SK-N-SH treated with all-trans-retinoic acid at 6 μM for 48 hours (cell line): ENCODE data around the gene TOP1.

Experiments
- ATAC-seq: fragments of 200-7000 bp; cut with Tn5 transposase; 3 replicates; pipeline ENCODE4 v1.9.1; 2020; ENCODE audit warnings: mild to moderate bottlenecking, moderate library complexity
- ARNTL ChIP-seq: fragments of 450-650 bp; formaldehyde crosslinking; IDR thresholded peaks from 2 replicates; pipeline ENCODE4 v1.5.0; 2020; ENCODE audit warnings: low read depth, mild to moderate bottlenecking, moderate library complexity, borderline replicate concordance
- CSDC2 ChIP-seq: fragments of 250-450 bp; sonication (Bioruptor Pico); IDR thresholded peaks from 2 replicates; pipeline ENCODE4 v1.5.0; 2020; ENCODE audit warnings: mild to moderate bottlenecking, moderate library complexity
- ESRRG ChIP-seq: fragments of 250-450 bp; sonication (Bioruptor Pico); IDR thresholded peaks from 2 replicates; pipeline ENCODE4 v1.6.1; 2021; ENCODE audit warnings: mild to moderate bottlenecking
- GLIS3 ChIP-seq: fragments of 250-450 bp; sonication (Bioruptor Pico); IDR thresholded peaks from 2 replicates; pipeline ENCODE4 v1.5.0; 2020; ENCODE audit warnings: mild to moderate bottlenecking, moderate library complexity
- ISL1 ChIP-seq: fragments of 250-450 bp; sonication (Bioruptor Pico); IDR thresholded peaks from 2 replicates; pipeline ENCODE4 v2.1.2; 2022; ENCODE audit warnings: mild to moderate bottlenecking, moderate library complexity
- OSR1 ChIP-seq: fragments of 250-450 bp; sonication (Bioruptor Pico); IDR thresholded peaks from 2 replicates; pipeline ENCODE4 v1.8.0; 2022; ENCODE audit warnings: moderate library complexity, mild to moderate bottlenecking, inconsistent platforms
- PPARA ChIP-seq: fragments of 250-450 bp; sonication (Bioruptor Pico); IDR thresholded peaks from 2 replicates; pipeline ENCODE4 v1.5.0; 2020; ENCODE audit warnings: mild to moderate bottlenecking, borderline replicate concordance
- RARB ChIP-seq: fragments of 250-450 bp; sonication (Bioruptor Pico); IDR thresholded peaks from 2 replicates; pipeline ENCODE4 v1.8.0; 2021; ENCODE audit warnings: mild to moderate bottlenecking, moderate library complexity
- SNAI2 ChIP-seq: fragments of 250-450 bp; sonication (Bioruptor Pico); IDR thresholded peaks from 2 replicates; pipeline ENCODE4 v1.5.0; 2020; ENCODE audit warnings: mild to moderate bottlenecking, moderate library complexity
- TOX ChIP-seq: fragments of 250-450 bp; sonication (Bioruptor Pico); IDR thresholded peaks from 2 replicates; pipeline ENCODE4 v1.8.0; 2021; ENCODE audit warnings: mild to moderate bottlenecking, moderate library complexity, borderline replicate concordance
- ZC3H10 ChIP-seq: fragments of 250-450 bp; sonication (Bioruptor Pico); IDR thresholded peaks from 2 replicates; pipeline ENCODE4 v1.5.1; 2021; ENCODE audit warnings: mild to moderate bottlenecking, moderate library complexity
- ZFP3 ChIP-seq: fragments of 250-450 bp; sonication (Bioruptor Pico); IDR thresholded peaks from 2 replicates; pipeline ENCODE4 v1.5.0; 2020; ENCODE audit warnings: mild to moderate bottlenecking, moderate library complexity
- ZFP30 ChIP-seq: fragments of 450-650 bp; formaldehyde crosslinking; IDR thresholded peaks from 2 replicates; pipeline ENCODE4 v1.5.0; 2022; ENCODE audit warnings: mild to moderate bottlenecking, moderate library complexity
- ZNF565 ChIP-seq: fragments of 450-650 bp; formaldehyde crosslinking; conservative IDR thresholded peaks from 2 replicates; pipeline ENCODE4 v1.5.0; 2020; ENCODE audit warnings: low read depth, mild to moderate bottlenecking, moderate library complexity
- ZNF70 ChIP-seq: fragments of 450-650 bp; formaldehyde crosslinking; IDR thresholded peaks from 2 replicates; pipeline ENCODE4 v1.5.0; 2020; ENCODE audit warnings: mild to moderate bottlenecking, moderate library complexity
- ZNF8 ChIP-seq: fragments of 450-650 bp; formaldehyde crosslinking; IDR thresholded peaks from 2 replicates; pipeline ENCODE4 v1.5.0; 2020; ENCODE audit warnings: mild to moderate bottlenecking, moderate library complexity
- TF ChIP-seq, protein P1 (sequence below): fragments of 250-450 bp; sonication (Bioruptor Pico); IDR thresholded peaks from 2 replicates; pipeline ENCODE4 v1.5.0; 2020; ENCODE audit warnings: mild to moderate bottlenecking, moderate library complexity
- TF ChIP-seq, protein P2 (sequence below): fragments of 250-450 bp; sonication (Bioruptor Pico); IDR thresholded peaks from 2 replicates; pipeline ENCODE4 v1.8.0; 2020; ENCODE audit warnings: mild to moderate bottlenecking, moderate library complexity, borderline replicate concordance
- TF ChIP-seq, protein P3 (sequence below): fragments of 250-450 bp; sonication (Bioruptor Pico); IDR thresholded peaks from 2 replicates; pipeline ENCODE4 v1.5.1; 2021; ENCODE audit warnings: mild to moderate bottlenecking, moderate library complexity
- TF ChIP-seq, protein P4 (sequence below): fragments of 250-450 bp; sonication (Bioruptor Pico); IDR thresholded peaks from 2 replicates; pipeline ENCODE4 v1.8.0; 2021; ENCODE audit warnings: low read depth, mild to moderate bottlenecking, moderate library complexity, borderline replicate concordance
- TF ChIP-seq, protein P5 (sequence below): fragments of 250-450 bp; sonication (Bioruptor Pico); IDR thresholded peaks from 2 replicates; pipeline ENCODE4 v1.5.1; 2020; ENCODE audit warnings: low read depth, mild to moderate bottlenecking, moderate library complexity

TOP1 gene

DNA sequence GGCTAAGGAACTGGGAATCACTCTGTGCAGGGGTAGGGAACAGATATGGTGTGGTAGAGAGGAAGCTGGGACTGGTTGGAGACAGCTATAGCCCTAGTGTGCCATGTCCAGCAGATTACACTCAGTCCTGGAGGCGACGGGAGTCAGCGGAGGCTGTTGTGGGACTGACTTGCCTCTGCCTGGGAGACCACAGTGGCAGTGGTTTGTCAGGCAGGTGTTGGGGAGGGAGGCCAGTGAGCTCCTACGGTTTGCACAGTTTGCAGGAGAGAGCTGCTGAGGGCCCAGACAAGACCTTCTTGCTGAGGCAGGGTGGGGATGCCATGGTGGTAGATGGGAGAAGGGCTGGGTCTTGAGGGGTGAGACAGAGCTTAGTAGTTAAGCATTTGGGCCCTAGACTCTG, 113.6 kb downstream of the TOP1 start:
- no peak for ATAC-seq

DNA sequence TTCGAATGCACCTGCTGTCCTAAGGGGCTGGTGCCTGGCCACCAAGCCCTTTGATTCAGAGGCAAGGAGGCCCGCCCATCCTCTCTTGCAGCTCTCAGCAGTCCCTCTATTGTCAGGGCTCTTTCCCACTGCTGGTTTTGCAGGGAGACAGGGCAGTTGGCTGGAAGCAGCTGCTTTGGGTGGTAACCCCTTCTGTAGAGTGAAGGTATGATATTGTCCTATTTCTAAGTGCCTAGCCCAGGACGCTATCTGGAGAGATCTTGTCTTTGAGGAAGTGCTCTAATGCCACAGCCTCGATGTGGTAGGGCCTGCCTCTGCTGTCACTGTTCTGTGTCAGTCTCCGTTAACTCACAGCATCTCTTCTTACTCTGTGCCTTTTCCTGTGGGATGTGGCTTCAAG, 114.3 kb downstream of the TOP1 start:
- no peak for TF ChIP-seq TOX (CRISPR knock-in tag)
- no peak for TF ChIP-seq ZC3H10 (CRISPR knock-in tag)
- TF ChIP-seq, protein P1, sequence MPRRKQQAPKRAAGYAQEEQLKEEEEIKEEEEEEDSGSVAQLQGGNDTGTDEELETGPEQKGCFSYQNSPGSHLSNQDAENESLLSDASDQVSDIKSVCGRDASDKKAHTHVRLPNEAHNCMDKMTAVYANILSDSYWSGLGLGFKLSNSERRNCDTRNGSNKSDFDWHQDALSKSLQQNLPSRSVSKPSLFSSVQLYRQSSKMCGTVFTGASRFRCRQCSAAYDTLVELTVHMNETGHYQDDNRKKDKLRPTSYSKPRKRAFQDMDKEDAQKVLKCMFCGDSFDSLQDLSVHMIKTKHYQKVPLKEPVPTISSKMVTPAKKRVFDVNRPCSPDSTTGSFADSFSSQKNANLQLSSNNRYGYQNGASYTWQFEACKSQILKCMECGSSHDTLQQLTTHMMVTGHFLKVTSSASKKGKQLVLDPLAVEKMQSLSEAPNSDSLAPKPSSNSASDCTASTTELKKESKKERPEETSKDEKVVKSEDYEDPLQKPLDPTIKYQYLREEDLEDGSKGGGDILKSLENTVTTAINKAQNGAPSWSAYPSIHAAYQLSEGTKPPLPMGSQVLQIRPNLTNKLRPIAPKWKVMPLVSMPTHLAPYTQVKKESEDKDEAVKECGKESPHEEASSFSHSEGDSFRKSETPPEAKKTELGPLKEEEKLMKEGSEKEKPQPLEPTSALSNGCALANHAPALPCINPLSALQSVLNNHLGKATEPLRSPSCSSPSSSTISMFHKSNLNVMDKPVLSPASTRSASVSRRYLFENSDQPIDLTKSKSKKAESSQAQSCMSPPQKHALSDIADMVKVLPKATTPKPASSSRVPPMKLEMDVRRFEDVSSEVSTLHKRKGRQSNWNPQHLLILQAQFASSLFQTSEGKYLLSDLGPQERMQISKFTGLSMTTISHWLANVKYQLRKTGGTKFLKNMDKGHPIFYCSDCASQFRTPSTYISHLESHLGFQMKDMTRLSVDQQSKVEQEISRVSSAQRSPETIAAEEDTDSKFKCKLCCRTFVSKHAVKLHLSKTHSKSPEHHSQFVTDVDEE = no peak
- TF ChIP-seq, protein P2, sequence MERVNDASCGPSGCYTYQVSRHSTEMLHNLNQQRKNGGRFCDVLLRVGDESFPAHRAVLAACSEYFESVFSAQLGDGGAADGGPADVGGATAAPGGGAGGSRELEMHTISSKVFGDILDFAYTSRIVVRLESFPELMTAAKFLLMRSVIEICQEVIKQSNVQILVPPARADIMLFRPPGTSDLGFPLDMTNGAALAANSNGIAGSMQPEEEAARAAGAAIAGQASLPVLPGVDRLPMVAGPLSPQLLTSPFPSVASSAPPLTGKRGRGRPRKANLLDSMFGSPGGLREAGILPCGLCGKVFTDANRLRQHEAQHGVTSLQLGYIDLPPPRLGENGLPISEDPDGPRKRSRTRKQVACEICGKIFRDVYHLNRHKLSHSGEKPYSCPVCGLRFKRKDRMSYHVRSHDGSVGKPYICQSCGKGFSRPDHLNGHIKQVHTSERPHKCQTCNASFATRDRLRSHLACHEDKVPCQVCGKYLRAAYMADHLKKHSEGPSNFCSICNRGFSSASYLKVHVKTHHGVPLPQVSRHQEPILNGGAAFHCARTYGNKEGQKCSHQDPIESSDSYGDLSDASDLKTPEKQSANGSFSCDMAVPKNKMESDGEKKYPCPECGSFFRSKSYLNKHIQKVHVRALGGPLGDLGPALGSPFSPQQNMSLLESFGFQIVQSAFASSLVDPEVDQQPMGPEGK = no peak
- TF ChIP-seq, protein P3, sequence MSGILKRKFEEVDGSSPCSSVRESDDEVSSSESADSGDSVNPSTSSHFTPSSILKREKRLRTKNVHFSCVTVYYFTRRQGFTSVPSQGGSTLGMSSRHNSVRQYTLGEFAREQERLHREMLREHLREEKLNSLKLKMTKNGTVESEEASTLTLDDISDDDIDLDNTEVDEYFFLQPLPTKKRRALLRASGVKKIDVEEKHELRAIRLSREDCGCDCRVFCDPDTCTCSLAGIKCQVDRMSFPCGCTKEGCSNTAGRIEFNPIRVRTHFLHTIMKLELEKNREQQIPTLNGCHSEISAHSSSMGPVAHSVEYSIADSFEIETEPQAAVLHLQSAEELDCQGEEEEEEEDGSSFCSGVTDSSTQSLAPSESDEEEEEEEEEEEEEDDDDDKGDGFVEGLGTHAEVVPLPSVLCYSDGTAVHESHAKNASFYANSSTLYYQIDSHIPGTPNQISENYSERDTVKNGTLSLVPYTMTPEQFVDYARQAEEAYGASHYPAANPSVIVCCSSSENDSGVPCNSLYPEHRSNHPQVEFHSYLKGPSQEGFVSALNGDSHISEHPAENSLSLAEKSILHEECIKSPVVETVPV (CRISPR knock-in tag) = no peak
- no peak for TF ChIP-seq RARB
- TF ChIP-seq ISL1 (CRISPR knock-in tag) = no peak
- TF ChIP-seq CSDC2 (CRISPR knock-in tag) = no peak
- TF ChIP-seq, all 23 proteins: peak for 0
- ATAC-seq = no peak

More for the DNA sequence above, 113.6 kb downstream of the TOP1 start:
- TF ChIP-seq ZNF8 (no peak), GLIS3 (no peak), TOX (CRISPR knock-in tag) (no peak), ARNTL (CRISPR knock-in tag) (no peak), OSR1 (CRISPR knock-in tag) (no peak)

DNA sequence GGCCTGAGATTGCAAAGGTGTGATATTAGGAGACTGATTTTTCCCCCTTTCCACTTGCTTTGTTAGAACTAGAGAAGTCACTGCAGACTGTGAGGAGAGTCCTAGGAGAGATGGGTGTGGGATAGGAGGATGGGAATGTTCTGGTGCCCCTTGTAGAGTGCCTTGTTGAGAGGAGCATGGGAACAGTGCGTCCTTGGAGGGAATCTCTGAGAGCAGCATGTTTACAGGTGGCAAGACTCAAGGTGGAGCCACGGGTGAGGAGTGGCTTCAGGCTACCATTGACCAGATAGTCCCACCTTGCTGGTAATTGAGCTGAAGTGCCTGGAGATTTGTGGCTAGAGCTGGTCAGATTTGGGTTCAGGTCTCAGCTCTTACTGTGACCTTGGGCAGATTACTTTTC, 114.7 kb downstream of the TOP1 start:
- TF ChIP-seq, protein P2 = no peak
- TF ChIP-seq ZNF565 (CRISPR knock-in tag) = no peak
- TF ChIP-seq, protein P4, sequence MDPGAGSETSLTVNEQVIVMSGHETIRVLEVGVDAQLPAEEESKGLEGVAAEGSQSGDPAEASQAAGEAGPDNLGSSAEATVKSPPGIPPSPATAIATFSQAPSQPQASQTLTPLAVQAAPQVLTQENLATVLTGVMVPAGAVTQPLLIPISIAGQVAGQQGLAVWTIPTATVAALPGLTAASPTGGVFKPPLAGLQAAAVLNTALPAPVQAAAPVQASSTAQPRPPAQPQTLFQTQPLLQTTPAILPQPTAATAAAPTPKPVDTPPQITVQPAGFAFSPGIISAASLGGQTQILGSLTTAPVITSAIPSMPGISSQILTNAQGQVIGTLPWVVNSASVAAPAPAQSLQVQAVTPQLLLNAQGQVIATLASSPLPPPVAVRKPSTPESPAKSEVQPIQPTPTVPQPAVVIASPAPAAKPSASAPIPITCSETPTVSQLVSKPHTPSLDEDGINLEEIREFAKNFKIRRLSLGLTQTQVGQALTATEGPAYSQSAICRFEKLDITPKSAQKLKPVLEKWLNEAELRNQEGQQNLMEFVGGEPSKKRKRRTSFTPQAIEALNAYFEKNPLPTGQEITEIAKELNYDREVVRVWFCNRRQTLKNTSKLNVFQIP (CRISPR knock-in tag) = no peak
- TF ChIP-seq GLIS3 = no peak
- no peak for TF ChIP-seq ZFP30 (CRISPR knock-in tag)
- no peak for TF ChIP-seq RARB
- TF ChIP-seq TOX (CRISPR knock-in tag) = no peak
- no peak for TF ChIP-seq ARNTL (CRISPR knock-in tag)
- TF ChIP-seq OSR1 (CRISPR knock-in tag) = no peak
- no peak for TF ChIP-seq ZNF8
- TF ChIP-seq, protein P1 = no peak
- TF ChIP-seq ZFP3 = no peak
- TF ChIP-seq, protein P5, sequence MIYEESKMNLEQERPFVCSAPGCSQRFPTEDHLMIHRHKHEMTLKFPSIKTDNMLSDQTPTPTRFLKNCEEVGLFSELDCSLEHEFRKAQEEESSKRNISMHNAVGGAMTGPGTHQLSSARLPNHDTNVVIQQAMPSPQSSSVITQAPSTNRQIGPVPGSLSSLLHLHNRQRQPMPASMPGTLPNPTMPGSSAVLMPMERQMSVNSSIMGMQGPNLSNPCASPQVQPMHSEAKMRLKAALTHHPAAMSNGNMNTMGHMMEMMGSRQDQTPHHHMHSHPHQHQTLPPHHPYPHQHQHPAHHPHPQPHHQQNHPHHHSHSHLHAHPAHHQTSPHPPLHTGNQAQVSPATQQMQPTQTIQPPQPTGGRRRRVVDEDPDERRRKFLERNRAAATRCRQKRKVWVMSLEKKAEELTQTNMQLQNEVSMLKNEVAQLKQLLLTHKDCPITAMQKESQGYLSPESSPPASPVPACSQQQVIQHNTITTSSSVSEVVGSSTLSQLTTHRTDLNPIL = no peak
- no peak for TF ChIP-seq ESRRG (CRISPR knock-in tag)
- TF ChIP-seq SNAI2 = no peak
- TF ChIP-seq CSDC2 (CRISPR knock-in tag) = no peak
- TF ChIP-seq PPARA (CRISPR knock-in tag) = no peak
- TF ChIP-seq, protein P3 (CRISPR knock-in tag) = no peak
- no peak for TF ChIP-seq ZNF70 (CRISPR knock-in tag)
- TF ChIP-seq ZC3H10 (CRISPR knock-in tag) = no peak
- no peak for ATAC-seq
